Naive thymus-derived CD8-positive, alpha-beta T cell (primary cell): ENCODE results near the gene EGFL8. TPM values are rescaled to one million over a fixed set of nuclear protein-coding genes. Genes with fewer than 3 reads are reported as not detected.
"Not testable (repeated sequence)": the region's sequence is repeated elsewhere in the genome, so short reads cannot be mapped to it uniquely, and the experiment has no call there.

Source experiments
- ATAC-seq, 2 donors: fragments of 150-1000 bp; cut with Tn5 transposase in 1 of 2; sonication (Bioruptor Pico), chemical (Tn5 transposase) in 1 of 2; 1 replicate in 1 of 2; 2 replicates in 1 of 2; pipeline ENCODE4 v1.10.0; 2021; ENCODE audit warnings: mild to moderate bottlenecking in 2 of 2, moderate library complexity in 2 of 2
- POLR2A ChIA-PET: fragments of 350-600 bp; sonication (Branson Sonifier 250); formaldehyde crosslinking; loops from one replicate; lab custom pipeline; 2021; ENCODE audit warnings: antibody characterized with exemption; lab: Charles Lee
- DNase-seq, 10 donors: peaks; one replicate each; pipeline versions ENCODE4 v3.0.0 to v3.0.0-alpha.2; 2020 to 2022
- H3K27ac Mint-ChIP-seq, 10 donors: one replicate each; pipeline ENCODE4 v1.8.0; 2020 to 2022; ENCODE audit warnings: mild to moderate bottlenecking in 10 of 10, mixed read lengths in 10 of 10, moderate library complexity in 4 of 10, inconsistent platforms in 1 of 10
- H3K27me3 Mint-ChIP-seq, 5 donors: one replicate each; pipeline ENCODE4 v1.8.0; 2021 to 2022; ENCODE audit warnings: mixed read lengths in 5 of 5
- H3K36me3 Mint-ChIP-seq, 3 donors: one replicate each; pipeline ENCODE4 v1.8.0; 2020 to 2022; ENCODE audit warnings: mixed read lengths in 3 of 3, mild to moderate bottlenecking in 2 of 3, inconsistent platforms in 1 of 3
- H3K4me1 Mint-ChIP-seq, 4 donors: one replicate each; pipeline ENCODE4 v1.8.0; 2021 to 2022; ENCODE audit warnings: mixed read lengths in 4 of 4
- H3K4me3 Mint-ChIP-seq, 10 donors: one replicate each; pipeline ENCODE4 v1.8.0; 2020 to 2022; ENCODE audit warnings: mild to moderate bottlenecking in 10 of 10, mixed read lengths in 10 of 10, moderate library complexity in 6 of 10, inconsistent platforms in 1 of 10
- H3K9me3 Mint-ChIP-seq, 9 donors: one replicate each; pipeline ENCODE4 v1.8.0; 2020 to 2022; ENCODE audit warnings: mixed read lengths in 9 of 9, mild to moderate bottlenecking in 3 of 9, inconsistent platforms in 1 of 9, moderate library complexity in 1 of 9
- polyA plus RNA-seq, 3 donors: library from polyadenylated mRNA; unstranded; fragments of 300-500 nt; fragmentation: Illumina TruSeq; gene quantifications; one replicate each; pipeline ENCODE4 v1.2.3, GENCODE V29; 2021
- total RNA-seq, 8 experiments: library from RNA in 2 of 8; stranded (reverse) in 2 of 8; gene quantifications; one replicate each; pipeline ENCODE4 v1.2.3 and lab custom pipeline; 2021 to 2026

Gene EGFL8
- total and polyA plus RNA-seq, 5 experiments from 2014 or later: 0.61 to 30.1 (median 29.3) TPM; not detected in 2

DNA sequence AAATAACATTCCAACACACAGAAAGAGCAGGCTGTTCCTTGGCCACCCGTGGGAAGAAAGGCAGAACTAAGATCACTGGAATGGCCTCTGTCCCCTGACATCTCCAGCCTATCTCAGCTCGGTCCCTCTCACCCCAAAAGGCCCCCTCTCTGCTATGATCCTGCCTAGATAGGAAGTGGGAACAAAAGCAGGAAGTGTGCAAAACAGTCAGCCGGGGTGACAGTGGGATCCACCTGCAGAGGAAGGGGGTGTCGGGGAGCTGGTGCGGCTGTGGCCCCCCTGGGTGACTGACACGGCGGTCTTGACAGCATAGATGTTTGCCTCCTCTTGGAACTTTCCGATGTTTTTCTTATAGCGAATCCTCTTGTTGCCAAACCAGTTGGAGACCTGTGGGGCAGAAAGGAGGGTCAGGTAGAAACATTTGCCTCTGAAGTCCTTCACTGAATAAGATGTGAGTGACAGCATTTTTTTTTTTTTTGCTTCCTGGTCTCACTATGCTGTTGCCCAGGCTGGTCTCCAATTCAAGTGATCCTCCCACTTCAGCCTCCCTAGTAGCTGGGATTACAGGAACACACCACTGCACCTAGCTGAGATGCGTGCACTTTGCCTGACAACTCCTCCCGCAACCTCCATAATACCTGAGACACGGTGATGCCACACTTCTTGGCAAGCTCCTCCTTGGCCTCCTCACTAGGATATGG lies 22.8 kb downstream of the EGFL8 start:
- DNase-seq (no peak), ATAC-seq (no peak)
- POLR2A ChIA-PET: interaction anchor here (0.6 to 12.3 kb wide), 6 partner anchors 7 to 60 kb away, joined by 3 to 303 read pairs (median 5); partner anchors contain the start of genes AGER, AGPAT1, FKBPL and RNF5
- peaks cover 6 to 67% (median 22%) of the 10 kb centered on the region in 3 donors for H3K36me3 Mint-ChIP-seq
- peak overlapping the region; percentile 43 to 100 (median 91) for H3K4me3 Mint-ChIP-seq
- peak overlapping the region; percentile 88 to 96 (median 90) for H3K27ac Mint-ChIP-seq
- H3K27me3 Mint-ChIP-seq: no peaks in the 10 kb centered on the region
- H3K9me3 Mint-ChIP-seq: no peaks in the 10 kb centered on the region
- H3K4me1 Mint-ChIP-seq: peaks cover 35 to 66% (median 57%) of the 10 kb centered on the region in 4 donors

DNA sequence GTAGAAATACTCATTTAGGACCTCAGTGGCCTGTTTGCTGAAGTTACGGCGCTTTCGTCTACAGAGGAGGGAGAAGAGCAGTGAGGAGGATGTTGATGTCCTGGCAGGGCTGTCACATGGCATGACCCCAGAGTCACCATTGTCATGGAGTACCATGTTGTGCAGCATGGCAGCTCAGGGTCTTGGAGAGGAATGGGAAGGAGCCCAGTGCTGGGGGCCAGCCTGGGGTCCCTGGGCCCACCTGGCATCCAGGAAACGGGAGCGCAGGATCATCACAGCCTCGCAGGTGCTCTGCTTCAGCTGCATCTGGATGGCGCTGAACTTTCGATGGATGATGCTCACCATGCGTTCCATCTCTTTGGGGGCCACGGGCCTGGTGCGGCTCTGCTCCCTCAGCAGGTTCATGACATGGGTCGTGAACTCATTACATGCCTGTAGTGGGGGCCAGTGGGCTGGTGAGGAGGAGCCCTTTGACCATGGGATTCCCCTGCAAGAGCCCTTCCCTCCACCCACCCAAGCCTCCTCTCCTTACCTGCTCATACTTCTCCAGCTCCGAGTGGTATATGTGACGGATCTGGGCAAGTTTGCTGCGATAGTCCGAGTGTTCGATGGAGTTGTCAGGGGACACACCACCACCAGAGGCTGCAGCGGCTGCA lies 23.5 kb downstream of the EGFL8 start:
- peaks cover 6 to 60% (median 22%) of the 10 kb centered on the region in 3 donors for H3K36me3 Mint-ChIP-seq
- H3K4me3 Mint-ChIP-seq: peak overlapping the region; percentile 62 to 100 (median 92)
- H3K9me3 Mint-ChIP-seq, H3K27me3 Mint-ChIP-seq, ATAC-seq: not testable (repeated sequence)
- H3K4me1 Mint-ChIP-seq: peaks cover 35 to 66% (median 51%) of the 10 kb centered on the region in 4 donors
- POLR2A ChIA-PET: interaction anchor here (0.5 to 12.3 kb wide), 6 partner anchors 8 to 65 kb away, joined by 3 to 303 read pairs (median 4); partner anchors contain the start of genes AGER, AGPAT1, FKBPL and RNF5
- peak in 1 of 10 donors; percentile 53 for DNase-seq
- H3K27ac Mint-ChIP-seq: peak overlapping the region; percentile 88 to 96 (median 92)

DNA sequence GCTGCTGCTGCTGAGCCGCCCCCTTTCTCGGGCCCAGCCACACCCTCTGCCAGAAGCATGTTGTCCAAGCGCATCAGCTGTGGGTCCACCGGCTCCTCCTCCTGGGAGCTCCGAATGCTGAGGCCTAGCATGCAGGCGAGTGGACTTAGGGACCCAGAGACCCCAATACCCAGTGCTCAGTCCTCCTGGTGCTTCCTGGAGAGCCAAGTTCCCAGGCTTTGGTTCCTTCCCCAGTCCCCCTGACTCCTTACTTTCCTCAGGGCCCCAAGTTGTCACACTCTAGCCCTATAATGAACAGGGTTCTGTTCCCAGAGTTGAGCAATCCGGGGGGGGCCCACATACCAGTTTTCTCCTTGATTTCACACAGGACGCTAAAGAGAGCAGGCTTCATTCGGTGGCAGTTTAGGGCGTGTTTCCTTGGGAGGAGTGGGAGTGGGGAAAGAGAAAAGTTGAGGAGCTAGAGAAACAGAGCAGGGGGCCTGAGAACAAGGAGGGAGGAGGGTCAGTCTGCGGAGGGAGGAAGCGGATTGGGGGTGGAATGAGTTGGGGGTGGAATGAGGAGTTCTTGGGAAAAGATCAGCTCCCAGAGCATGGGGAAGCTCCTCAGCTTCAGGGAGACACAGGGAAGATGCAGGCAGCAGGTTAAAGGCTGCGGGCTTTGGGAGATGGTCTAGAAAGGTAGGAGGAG lies 24.1 kb downstream of the EGFL8 start:
- peaks cover 6 to 57% (median 22%) of the 10 kb centered on the region in 3 donors for H3K36me3 Mint-ChIP-seq
- no peaks in the 10 kb centered on the region for H3K27me3 Mint-ChIP-seq
- H3K9me3 Mint-ChIP-seq: no peaks in the 10 kb centered on the region
- peak overlapping the region; percentile 86 to 96 (median 93) for H3K27ac Mint-ChIP-seq
- POLR2A ChIA-PET: interaction anchor here (0.5 to 12.3 kb wide), 5 partner anchors 8 to 66 kb away, joined by 3 to 303 read pairs (median 4); partner anchors contain the start of genes AGER, AGPAT1, ATF6B and RNF5
- H3K4me1 Mint-ChIP-seq: peaks cover 37 to 69% (median 52%) of the 10 kb centered on the region in 4 donors
- ATAC-seq (no peak), DNase-seq (peak in 1 of 10 donors; percentile 50)
- H3K4me3 Mint-ChIP-seq: peak overlapping the region; percentile 87 to 100 (median 93)

DNA sequence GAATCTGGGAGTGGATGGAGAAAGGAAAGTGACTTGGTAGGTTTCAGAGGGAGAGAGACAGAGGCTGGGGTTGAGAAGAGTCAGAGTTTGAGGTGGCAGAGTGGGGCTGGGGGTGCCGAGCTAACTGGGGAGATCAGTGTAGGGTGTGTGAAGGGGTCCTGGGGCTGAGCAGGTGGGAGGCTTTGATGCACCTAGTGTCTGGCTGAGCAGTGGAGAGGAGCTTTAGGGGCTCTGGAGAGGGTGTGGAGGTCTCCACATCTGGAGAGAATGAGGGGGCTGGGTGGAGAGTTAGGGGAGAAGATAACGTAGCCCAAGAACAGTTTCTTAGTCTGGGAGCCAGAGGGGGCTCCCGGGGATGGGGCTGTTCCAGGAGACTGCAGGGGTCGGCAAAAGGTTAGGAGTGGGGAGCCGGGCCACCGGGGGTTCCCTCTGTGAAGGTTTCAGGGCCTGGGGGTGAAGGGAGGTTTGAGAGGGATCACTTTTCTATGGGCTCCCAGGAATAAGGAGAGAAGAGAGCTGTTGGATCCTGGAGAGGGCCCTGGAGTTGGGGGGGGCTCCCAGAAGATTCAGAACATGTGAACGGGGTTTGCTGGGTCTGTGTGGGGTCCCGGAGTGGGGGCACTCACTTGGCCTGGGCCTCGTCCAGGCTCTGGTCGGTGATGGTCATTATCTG lies 24.8 kb downstream of the EGFL8 start:
- peaks cover 42 to 73% (median 56%) of the 10 kb centered on the region in 4 donors for H3K4me1 Mint-ChIP-seq
- POLR2A ChIA-PET: interaction anchor here (0.6 to 12.3 kb wide), 7 partner anchors 9 to 356 kb away, joined by 3 to 303 read pairs (median 4); partner anchors contain the start of genes AGER, AGPAT1, ATF6B and DXO
- peak overlapping the region; percentile 86 to 96 (median 93) for H3K27ac Mint-ChIP-seq
- DNase-seq (peak in 2 of 10 donors; percentile 2 to 30), ATAC-seq (no peak)
- peaks cover 6 to 52% (median 22%) of the 10 kb centered on the region in 3 donors for H3K36me3 Mint-ChIP-seq
- H3K9me3 Mint-ChIP-seq: no peaks in the 10 kb centered on the region
- H3K4me3 Mint-ChIP-seq: peak overlapping the region; percentile 87 to 100 (median 93)
- H3K27me3 Mint-ChIP-seq: no peaks in the 10 kb centered on the region

DNA sequence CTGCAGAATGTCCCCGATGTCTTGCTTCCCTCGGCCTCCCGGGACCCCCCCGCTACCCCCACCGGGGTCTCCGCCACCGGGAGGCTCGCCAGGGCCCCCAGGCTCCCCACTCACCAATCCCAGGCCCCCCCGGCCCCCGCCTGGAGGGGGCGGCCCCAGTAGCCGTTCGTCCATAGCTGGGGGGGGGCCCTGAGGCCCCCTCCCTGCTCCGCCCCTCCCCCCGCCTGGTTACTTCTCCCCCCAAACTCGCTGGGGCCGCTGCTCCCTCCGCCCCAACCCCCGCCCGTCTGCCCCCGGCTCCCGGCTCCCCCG lies 25.3 kb downstream of the EGFL8 start:
- no peaks in the 10 kb centered on the region for H3K9me3 Mint-ChIP-seq
- H3K36me3 Mint-ChIP-seq: peaks cover 6 to 50% (median 22%) of the 10 kb centered on the region in 3 donors
- H3K4me3 Mint-ChIP-seq: peak overlapping the region; percentile 87 to 100 (median 93)
- peak in 1 of 10 donors; percentile 6 for DNase-seq
- ATAC-seq: no peak
- POLR2A ChIA-PET: interaction anchor here (0.9 to 12.3 kb wide), 6 partner anchors 9 to 695 kb away, joined by 3 to 303 read pairs (median 6); partner anchors contain the start of genes AGER, AGPAT1, ATF6B and DXO
- H3K27me3 Mint-ChIP-seq: no peaks in the 10 kb centered on the region
- peak overlapping the region in 9 of 10 donors; percentile 86 to 99 (median 95) for H3K27ac Mint-ChIP-seq
- H3K4me1 Mint-ChIP-seq: peaks cover 45 to 76% (median 60%) of the 10 kb centered on the region in 4 donors

DNA sequence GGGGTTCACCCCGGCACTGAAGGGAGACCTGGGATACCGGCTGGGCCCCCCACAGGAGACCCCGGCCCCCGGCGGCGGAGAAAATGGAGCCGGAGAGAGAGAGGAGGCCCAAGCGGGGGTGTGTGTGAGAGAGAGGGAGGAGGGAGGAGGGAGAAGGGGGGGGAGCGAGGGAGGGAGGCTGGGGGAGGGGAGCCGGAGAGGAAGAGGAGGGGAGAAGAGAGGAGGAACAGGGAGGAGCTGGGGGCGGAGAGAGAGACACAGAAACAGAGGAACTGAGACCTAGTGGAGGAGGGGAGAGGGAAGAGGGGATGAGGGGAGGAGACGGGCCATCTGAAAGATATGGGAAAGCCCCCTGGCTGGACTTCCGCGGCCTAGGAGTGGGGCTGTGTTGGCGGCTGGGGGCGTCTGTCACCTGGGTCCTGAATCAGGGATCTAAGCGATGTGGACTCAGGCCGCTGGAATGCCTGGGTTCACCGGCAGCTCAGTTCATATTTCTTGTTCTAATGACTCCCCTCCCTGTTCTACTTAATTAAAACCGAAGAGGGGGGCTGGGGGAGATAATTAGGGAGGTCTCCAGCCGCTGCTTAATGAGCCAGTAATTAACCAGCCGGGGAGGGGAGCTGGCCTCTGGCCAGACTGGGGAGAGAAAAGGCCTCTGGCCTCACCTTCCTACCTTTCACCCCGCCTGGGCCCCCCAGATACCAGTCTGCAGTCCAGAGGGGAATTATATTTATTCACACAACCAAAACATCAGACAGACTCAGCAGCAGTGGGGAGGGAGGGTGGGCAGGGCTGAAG lies 25.9 kb downstream of the EGFL8 start, which contains the start of gene PBX2:
TSS of gene PBX2 (minus strand) at position 149 of the 798 bp plus-strand sequence. CDS start 287 bp downstream, outside the sequence.
- ATAC-seq (peak; percentile 40 to 58), DNase-seq (peak; percentile 52 to 92 (median 68))
- no peaks in the 10 kb centered on the region for H3K9me3 Mint-ChIP-seq
- H3K27ac Mint-ChIP-seq: peak within 1 kb of the TSS; percentile 91 to 100 (median 98)
- peaks cover 6 to 49% (median 22%) of the 10 kb centered on the region in 3 donors for H3K36me3 Mint-ChIP-seq
- H3K4me1 Mint-ChIP-seq: peaks cover 49 to 79% (median 65%) of the 10 kb centered on the region in 4 donors
- peak within 1 kb of the TSS; percentile 94 to 100 (median 98) for H3K4me3 Mint-ChIP-seq
- POLR2A ChIA-PET: interaction anchor here (0.6 to 12.3 kb wide), 11 partner anchors 10 to 782 kb away, joined by 3 to 303 read pairs (median 4); partner anchors contain the start of genes AGER, AGPAT1, ATF6B and DXO
- H3K27me3 Mint-ChIP-seq: no peaks in the 10 kb centered on the region

DNA sequence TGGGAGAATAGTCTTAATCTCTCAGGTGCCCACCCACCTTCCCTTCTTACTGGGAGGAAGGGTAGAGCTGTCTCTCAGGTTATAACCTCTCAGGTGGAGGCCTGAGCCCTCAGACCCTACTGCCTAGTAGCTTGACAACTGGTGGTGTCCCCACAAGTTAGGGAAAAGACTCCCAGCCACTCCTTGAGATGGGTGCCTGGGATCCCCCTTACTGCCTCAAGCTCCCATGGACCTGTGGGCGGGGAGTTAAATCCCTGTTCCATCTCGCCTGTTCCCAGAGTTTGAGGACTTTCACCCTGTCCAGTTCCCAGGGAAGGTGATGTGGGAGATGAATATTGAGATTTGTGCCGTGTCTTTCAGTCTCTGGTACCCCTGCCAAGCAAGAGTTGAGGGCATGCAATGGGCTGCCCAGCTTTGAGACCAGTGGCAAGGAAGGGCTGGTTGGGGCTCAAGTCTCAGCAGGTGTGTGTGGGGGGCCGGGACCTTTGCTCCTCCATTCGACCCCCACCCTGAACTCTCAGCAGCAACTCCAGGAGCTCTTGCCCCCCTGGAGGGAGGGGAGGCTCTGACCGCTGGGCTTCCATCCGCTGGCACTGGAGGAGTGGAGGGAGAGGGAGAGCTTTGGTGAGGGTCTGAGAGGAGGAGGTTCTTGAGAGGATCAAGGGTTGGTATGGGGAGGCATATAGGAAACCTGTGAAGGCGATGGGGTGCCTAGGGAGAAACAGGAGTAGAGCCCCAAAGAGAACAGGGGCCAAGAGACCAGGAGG lies 26.7 kb downstream of the EGFL8 start:
- ATAC-seq (no peak), DNase-seq (peak in 2 of 10 donors; percentile 10 to 57)
- Mint-ChIP-seq H3K27me3 (no peaks in the 10 kb centered on the region), H3K9me3 (no peaks in the 10 kb centered on the region), H3K4me3 (peak overlapping the region; percentile 94 to 100 (median 98)), H3K27ac (peak overlapping the region; percentile 91 to 100 (median 98)), H3K4me1 (peaks cover 47 to 78% (median 65%) of the 10 kb centered on the region in 4 donors), H3K36me3 (peaks cover 6 to 41% (median 18%) of the 10 kb centered on the region in 3 donors)
- POLR2A ChIA-PET: interaction anchor here (0.6 to 12.3 kb wide), 10 partner anchors 11 to 781 kb away, joined by 3 to 303 read pairs (median 4); partner anchors contain the start of genes AGER, AGPAT1, ATF6B and EHMT2

DNA sequence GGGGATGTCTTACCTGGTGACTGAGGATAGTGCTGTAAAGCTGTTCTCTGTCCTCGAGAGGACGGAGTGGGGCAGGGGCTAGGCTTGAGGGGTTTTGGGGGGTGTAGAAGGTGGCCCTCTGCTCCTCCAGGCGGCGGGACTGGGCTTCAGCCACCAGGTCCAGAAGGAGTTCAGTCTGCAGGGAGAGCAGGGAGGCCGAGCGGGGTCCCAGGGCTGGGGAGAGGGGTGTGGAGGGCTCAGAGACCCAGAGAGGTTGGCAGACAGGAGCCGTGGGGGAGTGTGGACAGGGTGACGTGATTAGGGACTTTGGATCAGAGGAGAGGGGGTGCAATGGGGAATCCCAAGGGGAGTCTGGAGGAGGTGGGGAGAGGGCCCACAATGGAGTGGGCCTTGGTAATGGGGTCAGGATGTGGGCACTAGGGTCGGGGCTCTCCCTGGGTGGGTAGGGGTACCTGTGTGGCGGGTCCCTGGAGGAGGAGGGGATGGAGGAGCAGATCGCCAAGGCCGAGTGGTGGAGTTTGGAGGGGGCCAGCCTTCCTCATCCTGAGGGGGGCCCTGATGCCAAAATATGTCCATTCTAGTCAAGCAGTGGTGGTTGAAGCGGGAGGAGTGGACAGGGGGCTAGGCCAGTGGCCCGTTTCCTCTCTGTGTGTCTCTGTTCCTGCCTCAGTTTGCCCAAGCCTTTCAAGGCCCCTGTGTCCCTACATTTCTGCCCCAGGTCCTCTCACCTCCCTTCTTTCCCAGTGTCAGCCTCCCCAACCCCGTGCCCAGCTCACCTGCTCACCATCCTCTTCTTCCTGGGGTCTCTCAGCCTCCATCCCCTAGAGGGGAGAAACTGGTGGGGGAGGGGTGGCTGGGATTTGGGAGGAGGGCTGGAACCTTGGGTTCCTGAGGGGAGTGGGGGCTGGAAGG lies 27.6 kb downstream of the EGFL8 start:
- no peak for ATAC-seq
- peak in 3 of 10 donors; percentile 7 to 44 (median 30) for DNase-seq
- Mint-ChIP-seq H3K4me1 (peaks cover 43 to 73% (median 62%) of the 10 kb centered on the region in 4 donors), H3K4me3 (peak overlapping the region; percentile 94 to 100 (median 98)), H3K9me3 (no peaks in the 10 kb centered on the region), H3K27me3 (no peaks in the 10 kb centered on the region), H3K36me3 (peaks cover 6 to 32% (median 18%) of the 10 kb centered on the region in 3 donors), H3K27ac (peak overlapping the region; percentile 91 to 100 (median 98))
- POLR2A ChIA-PET: interaction anchor here (0.6 to 12.3 kb wide), 18 partner anchors 12 to 780 kb away, joined by 3 to 303 read pairs (median 4); partner anchors contain the start of genes AGER, AGPAT1, ATF6B and DDX39B

DNA sequence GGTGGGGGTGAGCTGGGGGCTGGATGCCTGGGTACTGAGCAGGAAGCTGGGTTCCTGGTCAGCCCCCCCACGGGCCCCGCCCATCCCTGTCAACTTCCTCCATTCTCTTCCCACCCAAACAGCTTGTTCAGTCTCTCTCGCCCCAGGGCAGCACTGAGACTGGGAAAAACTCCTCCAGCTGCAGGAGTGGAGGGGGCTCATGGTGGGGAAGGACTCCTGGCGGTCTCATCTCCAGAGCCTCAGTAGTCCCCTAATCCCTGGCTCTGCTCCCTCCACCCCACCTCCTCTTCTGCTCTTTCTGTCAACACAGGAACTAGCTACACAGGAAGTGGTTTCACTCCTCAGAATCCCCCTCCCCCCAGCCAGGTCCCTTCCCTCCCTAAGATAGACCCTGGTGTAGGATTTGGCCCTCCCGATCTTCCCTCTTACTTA lies 28.2 kb downstream of the EGFL8 start, which contains the start of gene GPSM3:
TSS of gene GPSM3 (minus strand) at position 36 of the 432 bp plus-strand sequence. CDS start 130 bp downstream, outside the sequence.
- no peak for ATAC-seq
- Mint-ChIP-seq H3K9me3 (no peaks in the 10 kb centered on the region), H3K4me1 (peaks cover 39 to 69% (median 58%) of the 10 kb centered on the region in 4 donors), H3K27me3 (no peaks in the 10 kb centered on the region), H3K36me3 (peaks cover 1 to 26% (median 13%) of the 10 kb centered on the region in 3 donors), H3K4me3 (peak within 1 kb of the TSS; percentile 94 to 100 (median 98)), H3K27ac (peak within 1 kb of the TSS; percentile 91 to 100 (median 98))
- POLR2A ChIA-PET: interaction anchor here (0.7 to 12.3 kb wide), 16 partner anchors 8 to 779 kb away, joined by 3 to 303 read pairs (median 4); partner anchors contain the start of genes AGER, AGPAT1, ATF6B and DDX39B
- peak in 9 of 10 donors; percentile 36 to 78 (median 57) for DNase-seq
